Fibroblast of lung (primary cell): ENCODE results near the gene GIMAP7.

Experiments
- CTCF ChIP-seq, 2 donors: IDR thresholded peaks in 1 of 2; conservative IDR thresholded peaks in 1 of 2; 1 replicate in 1 of 2; 2 replicates in 1 of 2; pipeline ENCODE4 v1.5.1; 2011 to 2012; ENCODE audit warnings: low read length in 2 of 2, control low read depth in 1 of 2, inconsistent platforms in 1 of 2, low read depth in 1 of 2, mild to moderate bottlenecking in 1 of 2
- EZH2 ChIP-seq: IDR thresholded peaks from 2 replicates; pipeline ENCODE4 v1.5.1; 2012; ENCODE audit warnings: low read length, control low read depth, mild to moderate bottlenecking; ENCODE audit errors: missing control alignments

GRCh38 chr7:150515248-150516147 is 826 bp downstream of the GIMAP7 start:
- TF ChIP-seq CTCF (conservative IDR thresholded peaks at IDR 0.05 in 1 of 2, IDR thresholded peaks at IDR 0.05 in 1 of 2; ENCODE audit: low read depth in 1 of 2, low read length in 2 of 2) (no peak), EZH2 (no peak)
